Stimulated activated CD4-positive, alpha-beta T cell treated with anti-CD3 and anti-CD28 coated beads, TNF-alpha, amount 100 ng/mL, for 4 hours (primary cell): ENCODE measurements around the gene PDZD8.
"Not testable (repeated sequence)": the region's sequence is repeated elsewhere in the genome, so short reads cannot be mapped to it uniquely, and the experiment has no call there.

Experiments
- DNase-seq, 3 experiments: peaks; one replicate each; pipeline ENCODE4 v3.0.0-alpha.2; 2020; ENCODE audit warnings: low read depth in 3 of 3

Gene PDZD8

GRCh38 chr10:117294735-117295134 is 80.5 kb downstream of the PDZD8 start:
- no peak for DNase-seq

- no peak for DNase-seq
Measured at GRCh38 chr10:117294039-117294645, 81.1 kb downstream of the PDZD8 start.

- not testable (repeated sequence) for DNase-seq
Measured at GRCh38 chr10:117290872-117291271, 84.4 kb downstream of the PDZD8 start.

GRCh38 chr10:117284716-117285494 is 90.3 kb downstream of the PDZD8 start:
- no peak for DNase-seq

- DNase-seq = no peak
Measured at GRCh38 chr10:117277675-117278074, 97.6 kb downstream of the PDZD8 start.

- DNase-seq = no peak
Measured at GRCh38 chr10:117275121-117275520, 100.1 kb downstream of the PDZD8 start.

GRCh38 chr10:117274509-117274908 is 100.7 kb downstream of the PDZD8 start:
- DNase-seq = no peak

GRCh38 chr10:117273980-117274379 is 101.3 kb downstream of the PDZD8 start:
- no peak for DNase-seq

GRCh38 chr10:117272195-117273076 is 102.8 kb downstream of the PDZD8 start:
- DNase-seq = no peak

- no peak for DNase-seq
Measured at GRCh38 chr10:117271427-117271826, 103.8 kb downstream of the PDZD8 start.

- no peak for DNase-seq
Measured at GRCh38 chr10:117268907-117269306, 106.3 kb downstream of the PDZD8 start.

GRCh38 chr10:117268258-117268657 is 107.0 kb downstream of the PDZD8 start:
- DNase-seq = no peak

- no peak for DNase-seq
Measured at GRCh38 chr10:117266812-117267211, 108.4 kb downstream of the PDZD8 start.

GRCh38 chr10:117266400-117266799 is 108.8 kb downstream of the PDZD8 start:
- DNase-seq = no peak

GRCh38 chr10:117264782-117265181 is 110.5 kb downstream of the PDZD8 start:
- DNase-seq = no peak

GRCh38 chr10:117262903-117263293 is 112.3 kb downstream of the PDZD8 start:
- no peak for DNase-seq

GRCh38 chr10:117262291-117262902 is 112.8 kb downstream of the PDZD8 start:
- no peak for DNase-seq

- DNase-seq = no peak
Measured at GRCh38 chr10:117261501-117261900, 113.7 kb downstream of the PDZD8 start.

GRCh38 chr10:117260084-117260483 is 115.2 kb downstream of the PDZD8 start:
- DNase-seq = no peak

GRCh38 chr10:117259279-117259678 is 116.0 kb downstream of the PDZD8 start:
- DNase-seq = no peak

GRCh38 chr10:117257721-117258120 is 117.5 kb downstream of the PDZD8 start:
- no peak for DNase-seq

GRCh38 chr10:117256910-117257309 is 118.3 kb downstream of the PDZD8 start:
- no peak for DNase-seq
